ENCODE results near the gene LGR5.

LGR5 gene

DNA sequence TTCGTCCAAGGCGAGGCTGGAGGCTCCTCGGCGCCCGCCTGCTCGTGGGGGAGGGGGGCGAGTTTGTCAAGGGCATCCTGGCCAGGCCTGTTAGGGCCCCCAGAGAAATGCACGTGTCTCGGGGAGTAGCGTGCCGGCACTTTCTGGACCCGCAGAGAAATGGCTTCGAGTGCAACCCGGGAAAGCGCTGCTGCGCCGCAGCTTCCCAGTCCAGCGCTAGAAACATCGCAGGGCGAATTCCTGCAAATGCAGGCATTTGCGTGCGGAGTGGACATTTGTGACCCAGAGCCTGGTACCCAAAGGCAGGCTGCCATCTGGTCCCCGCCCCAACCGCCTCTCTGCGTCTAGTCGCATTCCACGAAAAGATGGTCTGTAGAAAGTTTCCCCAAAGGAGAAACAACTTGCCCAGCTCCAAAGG lies 756 bp downstream of the LGR5 start:
- no peak for DNase-seq

- DNase-seq = no peak
Measured at GRCh38 chr12:71440763-71441748, 1.5 kb downstream of the LGR5 start.

DNA sequence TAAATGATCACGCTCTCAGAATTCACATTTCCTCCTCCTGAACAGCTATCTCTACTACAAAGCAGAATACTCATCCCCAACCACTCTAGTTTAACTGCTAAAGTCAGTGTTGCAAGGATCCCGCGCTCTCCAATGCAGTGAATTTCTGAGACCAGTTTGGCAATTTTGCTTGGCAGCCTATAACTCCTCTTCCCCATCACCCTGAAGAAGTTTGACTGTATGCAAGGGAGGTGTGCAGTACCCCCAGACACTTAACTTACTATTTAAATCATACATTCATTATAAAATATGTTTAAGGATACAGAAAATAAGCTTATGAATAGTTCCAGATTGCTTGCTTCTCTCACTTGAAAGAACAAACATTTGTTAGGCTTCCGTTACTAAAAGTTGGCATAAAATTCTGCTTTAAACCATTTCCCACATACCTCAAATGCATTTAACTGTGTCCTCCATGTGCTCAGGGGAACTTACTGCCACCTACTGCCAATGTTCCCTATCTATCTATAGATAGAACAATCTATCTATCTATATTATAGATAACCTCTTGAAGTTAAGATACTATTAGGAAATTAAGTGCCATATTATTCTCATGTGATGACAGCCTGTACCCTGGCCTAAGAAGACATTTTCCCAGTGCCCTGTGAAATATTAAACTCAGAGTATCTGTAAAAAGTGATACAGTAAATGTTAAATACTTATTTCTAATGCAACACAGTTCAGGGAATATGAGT lies 2.4 kb downstream of the LGR5 start:
- DNase-seq = no peak

- no peak for DNase-seq
Measured at GRCh38 chr12:71442567-71442931, 3.0 kb downstream of the LGR5 start.

- DNase-seq = no peak
Measured at GRCh38 chr12:71445071-71445470, 5.5 kb downstream of the LGR5 start.

- no peak for DNase-seq
Measured at GRCh38 chr12:71447691-71448132, 8.1 kb downstream of the LGR5 start.

GRCh38 chr12:71448150-71448581 lies 8.6 kb downstream of the LGR5 start:
- no peak for DNase-seq

- no peak for DNase-seq
Measured at GRCh38 chr12:71449373-71450070, 9.9 kb downstream of the LGR5 start.

DNA sequence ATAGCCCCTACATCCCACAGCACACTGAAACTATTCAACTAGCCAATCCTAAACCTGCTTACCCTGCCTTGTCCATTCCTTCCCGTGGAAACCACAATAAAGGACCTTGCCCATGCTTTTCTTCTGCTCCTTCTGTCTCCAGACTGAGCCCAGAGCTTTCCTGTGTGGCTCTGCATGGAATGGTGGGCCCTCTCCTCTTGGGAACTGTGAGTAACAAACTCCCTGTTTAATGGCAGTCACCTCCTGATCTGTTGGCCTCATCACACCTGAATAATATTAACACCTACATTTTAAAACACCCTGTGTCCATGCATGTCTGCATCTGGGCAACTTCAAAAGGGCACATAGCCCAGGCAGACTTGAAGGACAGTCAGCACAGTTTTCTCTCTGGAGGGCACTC lies 12.4 kb downstream of the LGR5 start:
- DNase-seq = no peak

DNA sequence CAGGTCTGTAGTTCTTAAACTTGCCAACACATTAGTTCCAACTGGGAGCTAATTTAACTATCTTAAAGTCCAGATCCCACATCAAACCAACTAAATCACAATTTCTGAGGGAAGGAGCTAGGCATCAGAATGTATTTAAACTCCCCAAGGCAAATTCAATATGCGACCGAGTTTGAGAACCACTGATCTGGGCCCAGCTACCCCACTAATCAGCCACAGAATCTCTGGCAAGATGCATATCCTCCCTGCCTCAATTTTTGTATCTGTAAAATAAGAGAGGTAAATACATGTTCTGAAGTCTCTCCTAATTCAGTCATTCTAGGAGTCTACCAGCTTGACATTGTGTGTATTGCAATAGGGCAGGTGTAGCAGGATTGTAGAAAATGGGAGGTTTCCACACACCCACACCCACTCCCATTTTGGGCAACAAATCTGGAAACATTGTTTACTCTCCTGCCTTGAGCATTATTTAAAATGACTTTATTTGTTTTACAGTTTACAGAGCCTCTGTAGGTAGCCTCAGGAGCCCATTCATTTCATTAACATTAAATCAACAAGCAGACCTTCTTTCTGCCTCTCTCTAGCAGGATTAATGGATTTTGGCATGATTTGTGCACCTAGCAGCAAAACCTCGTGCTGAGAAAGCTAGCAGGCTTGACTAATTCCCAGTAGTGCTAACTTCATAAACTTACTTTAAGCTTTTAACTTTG lies 15.6 kb downstream of the LGR5 start:
- DNase-seq = no peak

GRCh38 chr12:71456316-71456715 lies 16.7 kb downstream of the LGR5 start:
- DNase-seq = no peak

- no peak for DNase-seq
Measured at GRCh38 chr12:71456990-71457389, 17.4 kb downstream of the LGR5 start.

GRCh38 chr12:71460318-71460717 lies 20.7 kb downstream of the LGR5 start:
- no peak for DNase-seq

GRCh38 chr12:71460850-71461609 lies 21.4 kb downstream of the LGR5 start:
- DNase-seq = no peak

DNA sequence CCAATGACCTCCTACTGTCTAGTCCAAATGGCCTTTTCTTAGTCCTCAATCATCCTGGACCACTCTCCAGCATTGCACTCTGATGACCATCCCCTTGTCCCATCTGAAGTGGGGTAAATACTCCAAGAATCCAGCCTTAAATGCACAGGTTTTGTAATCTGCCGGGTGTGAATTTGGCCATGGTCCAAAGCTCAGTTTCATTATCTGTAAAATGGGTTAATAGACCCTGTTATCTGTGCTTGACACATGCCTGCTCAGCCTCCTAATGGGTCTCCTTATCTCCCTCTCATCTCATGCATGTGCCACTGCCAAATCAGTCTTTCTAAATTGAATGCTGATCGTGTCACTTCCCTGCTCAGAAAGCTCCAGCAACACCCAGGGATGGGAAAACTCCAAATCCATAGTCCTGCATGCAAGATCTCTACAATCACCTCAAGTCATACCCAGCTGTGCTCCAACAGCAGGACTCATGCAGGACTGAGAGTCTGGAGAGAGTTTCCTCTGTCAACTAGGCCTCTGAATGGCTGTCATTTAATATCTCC lies 22.3 kb downstream of the LGR5 start:
- no peak for DNase-seq

GRCh38 chr12:71465796-71466195 lies 26.2 kb downstream of the LGR5 start:
- no peak for DNase-seq

GRCh38 chr12:71469258-71469750 lies 29.7 kb downstream of the LGR5 start:
- no peak for DNase-seq

GRCh38 chr12:71472441-71472911 lies 32.9 kb downstream of the LGR5 start:
- no peak for DNase-seq

GRCh38 chr12:71474791-71475190 lies 35.2 kb downstream of the LGR5 start:
- DNase-seq = no peak

- DNase-seq = no peak
Measured at GRCh38 chr12:71475280-71475679, 35.7 kb downstream of the LGR5 start.

- no peak for DNase-seq
Measured at GRCh38 chr12:71476513-71476912, 36.9 kb downstream of the LGR5 start.

All from CD4-positive, alpha-beta T cell treated with Interferon alpha-2 for 1 hour (primary cell).